Measurements from ENCODE around the gene MOB4. TPM values are rescaled to one million over a fixed set of nuclear protein-coding genes. Genes with fewer than 3 reads are reported as not detected.

MOB4 gene
- total and polyA plus RNA-seq, 10 of the 15 experiments (the other 5 are each of a cell fraction or from before 2014, with no cell fraction given), result 13.5 to 44.2 (median 32.4) TPM

DNA sequence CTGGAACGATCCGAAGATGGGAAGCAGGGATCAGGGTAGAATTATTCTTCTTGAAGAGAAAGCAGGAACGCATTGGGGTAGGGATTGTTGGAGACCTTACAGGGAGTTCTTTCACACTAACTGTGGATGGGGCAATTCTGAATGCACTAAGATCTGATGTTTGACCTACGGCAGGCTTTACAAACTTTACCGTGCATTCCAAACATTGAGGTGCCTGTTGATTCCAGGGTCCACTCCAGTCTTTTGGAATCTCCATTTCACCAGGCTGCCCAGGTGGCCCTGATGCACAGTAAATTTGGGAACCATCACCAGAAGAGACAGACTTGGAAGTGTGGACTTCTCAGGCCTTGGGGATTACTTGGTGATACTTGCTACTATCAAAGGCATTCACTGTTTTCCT, 82.6 kb downstream of the MOB4 start (continued):
- TF ChIP-seq HSF1 (IDR thresholded peaks at IDR 0.05; ENCODE audit: low read depth, low read length) (no peak), SMC3 (IDR thresholded peaks at IDR 0.05; ENCODE audit: borderline replicate concordance, low read length) (no peak)
- TF ChIP-seq, protein P1, sequence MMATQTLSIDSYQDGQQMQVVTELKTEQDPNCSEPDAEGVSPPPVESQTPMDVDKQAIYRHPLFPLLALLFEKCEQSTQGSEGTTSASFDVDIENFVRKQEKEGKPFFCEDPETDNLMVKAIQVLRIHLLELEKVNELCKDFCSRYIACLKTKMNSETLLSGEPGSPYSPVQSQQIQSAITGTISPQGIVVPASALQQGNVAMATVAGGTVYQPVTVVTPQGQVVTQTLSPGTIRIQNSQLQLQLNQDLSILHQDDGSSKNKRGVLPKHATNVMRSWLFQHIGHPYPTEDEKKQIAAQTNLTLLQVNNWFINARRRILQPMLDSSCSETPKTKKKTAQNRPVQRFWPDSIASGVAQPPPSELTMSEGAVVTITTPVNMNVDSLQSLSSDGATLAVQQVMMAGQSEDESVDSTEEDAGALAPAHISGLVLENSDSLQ (IDR thresholded peaks at IDR 0.05), result no peak

GRCh38 chr2:197599285-197599965, 83.6 kb downstream of the MOB4 start:
- Histone ChIP-seq H3K9me3 (replicated peaks; ENCODE audit: control insufficient read depth, insufficient read depth, low read length) (no peaks in the 10 kb centered on the region; the same call in 2 of the 3 replicates), H3K4me1 (ENCODE audit: control insufficient read depth, insufficient read depth, low read length) (peaks cover 6% of the 10 kb centered on the region), H3K27ac (ENCODE audit: control insufficient read depth, insufficient read depth) (no peak overlapping the region), H2AFZ (ENCODE audit: control insufficient read depth, low read depth, low read length) (peak overlapping the region; percentile 67), H3K36me3 (ENCODE audit: control insufficient read depth in 2 of 2, insufficient read depth in 2 of 2, low read length in 1 of 2) (no peaks in the 10 kb centered on the region), H3K9ac (ENCODE audit: control insufficient read depth, insufficient read depth, low read length) (no peak overlapping the region), H3K27me3 (replicated peaks in 1 of 2; ENCODE audit: control insufficient read depth in 2 of 2, insufficient read depth in 2 of 2, low read length in 1 of 2) (no peaks in the 10 kb centered on the region), H3K4me3 (no peak overlapping the region), H3K79me2 (ENCODE audit: control insufficient read depth, insufficient read depth, low read length) (no peaks in the 10 kb centered on the region), H3K4me2 (ENCODE audit: control insufficient read depth, insufficient read depth) (no peak overlapping the region; the same call in 1 of the 2 replicates), H4K20me1 (ENCODE audit: control insufficient read depth, insufficient read depth) (no peaks in the 10 kb centered on the region)
- FAIRE-seq, result peak; percentile 44
- CTCF ChIA-PET, result interaction anchor here (0.5 to 1.3 kb wide), 6 partner anchors 15 to 646 kb away, joined by 3 to 5 read pairs (median 4); no protein-coding TSS in a partner anchor
- TF ChIP-seq SMC3 (IDR thresholded peaks at IDR 0.05; ENCODE audit: borderline replicate concordance, low read length) (peak; percentile 41; the same call in 1 of the 2 replicates), SRF (IDR thresholded peaks at IDR 0.05; ENCODE audit: low read depth in 2 of 2, low read length in 2 of 2) (no peak), SUPT20H (IDR thresholded peaks at IDR 0.05; ENCODE audit: borderline replicate concordance, control insufficient read depth, low read depth, low read length) (no peak), SP1 (IDR thresholded peaks at IDR 0.05; ENCODE audit: low read depth, low read length) (no peak), PML (IDR thresholded peaks at IDR 0.05; ENCODE audit: low read length) (no peak), RAD21 (IDR thresholded peaks at IDR 0.05; ENCODE audit: insufficient read depth, low read depth, low read length) (peak; percentile 57)
- TF ChIP-seq, protein P2, sequence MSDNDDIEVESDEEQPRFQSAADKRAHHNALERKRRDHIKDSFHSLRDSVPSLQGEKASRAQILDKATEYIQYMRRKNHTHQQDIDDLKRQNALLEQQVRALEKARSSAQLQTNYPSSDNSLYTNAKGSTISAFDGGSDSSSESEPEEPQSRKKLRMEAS (IDR thresholded peaks at IDR 0.05; ENCODE audit: low read depth, low read length), result no peak
- TF ChIP-seq, protein P3, sequence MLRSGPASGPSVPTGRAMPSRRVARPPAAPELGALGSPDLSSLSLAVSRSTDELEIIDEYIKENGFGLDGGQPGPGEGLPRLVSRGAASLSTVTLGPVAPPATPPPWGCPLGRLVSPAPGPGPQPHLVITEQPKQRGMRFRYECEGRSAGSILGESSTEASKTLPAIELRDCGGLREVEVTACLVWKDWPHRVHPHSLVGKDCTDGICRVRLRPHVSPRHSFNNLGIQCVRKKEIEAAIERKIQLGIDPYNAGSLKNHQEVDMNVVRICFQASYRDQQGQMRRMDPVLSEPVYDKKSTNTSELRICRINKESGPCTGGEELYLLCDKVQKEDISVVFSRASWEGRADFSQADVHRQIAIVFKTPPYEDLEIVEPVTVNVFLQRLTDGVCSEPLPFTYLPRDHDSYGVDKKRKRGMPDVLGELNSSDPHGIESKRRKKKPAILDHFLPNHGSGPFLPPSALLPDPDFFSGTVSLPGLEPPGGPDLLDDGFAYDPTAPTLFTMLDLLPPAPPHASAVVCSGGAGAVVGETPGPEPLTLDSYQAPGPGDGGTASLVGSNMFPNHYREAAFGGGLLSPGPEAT (IDR thresholded peaks at IDR 0.05; ENCODE audit: low read depth), result no peak
- TF ChIP-seq, protein P4, sequence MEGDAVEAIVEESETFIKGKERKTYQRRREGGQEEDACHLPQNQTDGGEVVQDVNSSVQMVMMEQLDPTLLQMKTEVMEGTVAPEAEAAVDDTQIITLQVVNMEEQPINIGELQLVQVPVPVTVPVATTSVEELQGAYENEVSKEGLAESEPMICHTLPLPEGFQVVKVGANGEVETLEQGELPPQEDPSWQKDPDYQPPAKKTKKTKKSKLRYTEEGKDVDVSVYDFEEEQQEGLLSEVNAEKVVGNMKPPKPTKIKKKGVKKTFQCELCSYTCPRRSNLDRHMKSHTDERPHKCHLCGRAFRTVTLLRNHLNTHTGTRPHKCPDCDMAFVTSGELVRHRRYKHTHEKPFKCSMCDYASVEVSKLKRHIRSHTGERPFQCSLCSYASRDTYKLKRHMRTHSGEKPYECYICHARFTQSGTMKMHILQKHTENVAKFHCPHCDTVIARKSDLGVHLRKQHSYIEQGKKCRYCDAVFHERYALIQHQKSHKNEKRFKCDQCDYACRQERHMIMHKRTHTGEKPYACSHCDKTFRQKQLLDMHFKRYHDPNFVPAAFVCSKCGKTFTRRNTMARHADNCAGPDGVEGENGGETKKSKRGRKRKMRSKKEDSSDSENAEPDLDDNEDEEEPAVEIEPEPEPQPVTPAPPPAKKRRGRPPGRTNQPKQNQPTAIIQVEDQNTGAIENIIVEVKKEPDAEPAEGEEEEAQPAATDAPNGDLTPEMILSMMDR (IDR thresholded peaks at IDR 0.05 in 2 of 3, conservative IDR thresholded peaks at IDR 0.05 in 1 of 3; ENCODE audit: control insufficient read depth in 2 of 3, extremely low read depth in 1 of 3, insufficient read depth in 1 of 3, low read depth in 3 of 3, low read length in 3 of 3), result peak; percentile 22 to 52 (median 40); a peak in 3 of 6 replicates
- intact Hi-C loops (cut with micrococcal nuclease; ENCODE audit: unreplicated experiment) (no loop called here), in situ Hi-C loops (cut with MboI) (no loop called here)
- SMC1A ChIA-PET (ENCODE audit: uncharacterized antibody, unreplicated experiment), result interaction anchor here (0.9 to 1.6 kb wide), 8 partner anchors 10 to 505 kb away, joined by 3 to 9 read pairs (median 4); no protein-coding TSS in a partner anchor
- no TSS peak for BruUV-seq (replicated peaks)
- DNase-seq (ENCODE audit: low read depth, low spot score), result no peak
- ATAC-seq, result peak; percentile 84
- RAD21 ChIA-PET (ENCODE audit: unreplicated experiment), result interaction anchor here (1.0 to 1.1 kb wide), 3 partner anchors 29 to 112 kb away, joined by 3 read pairs; partner anchors contain the start of gene MARS2
- 16% methylated on average over 11 of the region's 11 CpGs for WGBS (ENCODE audit: insufficient coverage, insufficient replicate concordance, low lambda C conversion rate, missing lambda C conversion rate)
- POLR2A ChIA-PET, result no interaction called here
